ENCODE measurements around the gene WDR74. TPM values are rescaled to one million over a fixed set of nuclear protein-coding genes. Genes with fewer than 3 reads are reported as not detected.
A peak's percentile ranks its signal among the peaks of the same experiment; 100 is the strongest.

Gene WDR74
- total and polyA plus RNA-seq, 9 of the 15 experiments (the other 6 are each of a cell fraction or from before 2014, with no cell fraction given) = 32.7 to 210 (median 114) TPM

- TF ChIP-seq DMBX1 (CRISPR knock-in tag; IDR thresholded peaks at IDR 0.05; ENCODE audit: borderline replicate concordance) = no peak
- TF ChIP-seq ID3 (CRISPR knock-in tag; IDR thresholded peaks at IDR 0.05) = no peak
- peak; percentile 51; the same call in 1 of the 2 replicates for TF ChIP-seq ID3 (tag; IDR thresholded peaks at IDR 0.05)
- TF ChIP-seq ZNF253 (CRISPR knock-in tag; conservative IDR thresholded peaks at IDR 0.05) = no peak
- no peak for TF ChIP-seq RBM17 (IDR thresholded peaks at IDR 0.05; ENCODE audit: borderline replicate concordance, low read depth, low read length)
- TF ChIP-seq GATAD2A (IDR thresholded peaks at IDR 0.05) = no peak
- TF ChIP-seq SNIP1 (IDR thresholded peaks at IDR 0.05; ENCODE audit: low read depth) = no peak
- TF ChIP-seq SP2 (IDR thresholded peaks at IDR 0.05; ENCODE audit: extremely low read depth, low read depth, low read length, poor library complexity, severe bottlenecking) = no peak
- TF ChIP-seq SIX5 (IDR thresholded peaks at IDR 0.05; ENCODE audit: borderline replicate concordance in 1 of 2, insufficient read depth in 1 of 2, low read depth in 1 of 2, low read length in 2 of 2) = no peak
- TF ChIP-seq ZNF124 (CRISPR knock-in tag; IDR thresholded peaks at IDR 0.05) = no peak
- no peak for TF ChIP-seq MTF1 (CRISPR knock-in tag; IDR thresholded peaks at IDR 0.05; ENCODE audit: borderline replicate concordance)
- peak; percentile 79 for TF ChIP-seq ETS2 (tag; IDR thresholded peaks at IDR 0.05; ENCODE audit: borderline replicate concordance, poor library complexity, severe bottlenecking)
- TF ChIP-seq PCBP2 (IDR thresholded peaks at IDR 0.05; ENCODE audit: low read depth, low read length, poor library complexity, severe bottlenecking) = no peak
- TF ChIP-seq XRCC4 (IDR thresholded peaks at IDR 0.05; ENCODE audit: extremely low read depth, insufficient read depth, insufficient read length) = no peak
- TF ChIP-seq ZNF589 (CRISPR knock-in tag; IDR thresholded peaks at IDR 0.05; ENCODE audit: low read depth) = no peak
- no peak for TF ChIP-seq RBM39 (optimal IDR thresholded peaks at IDR 0.05; ENCODE audit: low read depth, low read length)
- TF ChIP-seq POLR2G (IDR thresholded peaks at IDR 0.05; ENCODE audit: low read depth, low read length) = peak; percentile 100
- TF ChIP-seq ARHGAP35 (IDR thresholded peaks at IDR 0.05; ENCODE audit: partially characterized antibody) = no peak
- TF ChIP-seq IFI16 (CRISPR knock-in tag; IDR thresholded peaks at IDR 0.05) = no peak
- no peak for TF ChIP-seq KLF6 (CRISPR knock-in tag; IDR thresholded peaks at IDR 0.05; ENCODE audit: borderline replicate concordance)
- TF ChIP-seq EP400 (IDR thresholded peaks at IDR 0.05) = peak; percentile 76
- TF ChIP-seq E2F5 (CRISPR knock-in tag; IDR thresholded peaks at IDR 0.05) = peak; percentile 81; the same call in 1 of the 2 replicates
- peak; percentile 93 for TF ChIP-seq FOXK1 (CRISPR knock-in tag; IDR thresholded peaks at IDR 0.05; ENCODE audit: borderline replicate concordance)
- no peak for TF ChIP-seq CBFA2T3 (IDR thresholded peaks at IDR 0.05)
- TF ChIP-seq ZNF830 (CRISPR knock-in tag; IDR thresholded peaks at IDR 0.05) = no peak
- peak; percentile 34; the same call in 1 of the 2 replicates for TF ChIP-seq SPI1 (IDR thresholded peaks at IDR 0.05; ENCODE audit: borderline replicate concordance, low read depth, low read length)
- no peak for TF ChIP-seq STAT5A (IDR thresholded peaks at IDR 0.05; ENCODE audit: borderline replicate concordance, low read length)
Measured at GRCh38 chr11:62805076-62805892, 34.1 kb downstream of the WDR74 start, which contains the start of gene NXF1 (continued).

All from K562 (cell line).